Epidermal melanocyte (primary cell): Measurements from ENCODE around the gene RTN4RL2.

Experiments used
- DNase-seq: peaks from one replicate; pipeline ENCODE4 v3.0.0; 2011; ENCODE audit warnings: low spot score; ENCODE audit not compliant: insufficient read length

Gene RTN4RL2

GRCh38 chr11:57480409-57481137 is 20.2 kb downstream of the RTN4RL2 start:
- DNase-seq, result peak; percentile 75

GRCh38 chr11:57481315-57481714 is 21.0 kb downstream of the RTN4RL2 start:
- no peak for DNase-seq

- no peak for DNase-seq
Observed at GRCh38 chr11:57481915-57482781, 21.8 kb downstream of the RTN4RL2 start.

- DNase-seq, result no peak
Observed at GRCh38 chr11:57482782-57483561, 22.6 kb downstream of the RTN4RL2 start.

- DNase-seq, result no peak
Observed at GRCh38 chr11:57483562-57483918, 23.2 kb downstream of the RTN4RL2 start.

GRCh38 chr11:57484141-57484710 is 23.9 kb downstream of the RTN4RL2 start:
- DNase-seq, result no peak

- DNase-seq, result no peak
Observed at GRCh38 chr11:57485217-57485990, 25.1 kb downstream of the RTN4RL2 start.

GRCh38 chr11:57487021-57487778 is 26.9 kb downstream of the RTN4RL2 start:
- DNase-seq, result no peak

GRCh38 chr11:57487920-57488659 is 27.8 kb downstream of the RTN4RL2 start:
- no peak for DNase-seq

- no peak for DNase-seq
Observed at GRCh38 chr11:57490456-57491248, 30.3 kb downstream of the RTN4RL2 start.

- no peak for DNase-seq
Observed at GRCh38 chr11:57491371-57492061, 31.2 kb downstream of the RTN4RL2 start.

GRCh38 chr11:57493507-57494503 is 33.5 kb downstream of the RTN4RL2 start:
- no peak for DNase-seq

GRCh38 chr11:57496109-57496820 is 35.9 kb downstream of the RTN4RL2 start:
- no peak for DNase-seq

- no peak for DNase-seq
Observed at GRCh38 chr11:57497303-57498247, 37.2 kb downstream of the RTN4RL2 start.

- no peak for DNase-seq
Observed at GRCh38 chr11:57498540-57498939, 38.2 kb downstream of the RTN4RL2 start.
